ENCODE data around the gene UBXN10.

- TF ChIP-seq CTCF (IDR thresholded peaks at IDR 0.05; ENCODE audit: low read length), result no peak
- no peak for TF ChIP-seq EZH2 (optimal IDR thresholded peaks at IDR 0.05; ENCODE audit: low read depth, low read length)
- TF ChIP-seq EZH2phosphoT487 (IDR thresholded peaks at IDR 0.05; ENCODE audit: low read length), result no peak
Observed at GRCh38 chr1:20143318-20143717, 42.6 kb upstream of the UBXN10 start.

Measured in MM.1S (cell line).